Fibroblast of villous mesenchyme (primary cell): ENCODE measurements around the gene SERPINB10. TPM values are rescaled to one million over a fixed set of nuclear protein-coding genes. Genes with fewer than 3 reads are reported as not detected.
"Not testable (repeated sequence)": the region's sequence is repeated elsewhere in the genome, so short reads cannot be mapped to it uniquely, and the experiment has no call there.

Experiments
- DNase-seq: peaks from one replicate; pipeline ENCODE4 v3.0.0-alpha.2; 2010; ENCODE audit warnings: low read depth
- H3K4me3 ChIP-seq: 2 replicates; pipeline ENCODE4 v1.5.1; 2011; ENCODE audit warnings: low read depth, mild to moderate bottlenecking, low read length
- CTCF ChIP-seq: IDR thresholded peaks from 2 replicates; pipeline ENCODE4 v1.5.1; 2012; ENCODE audit warnings: low read depth, mild to moderate bottlenecking, low read length; ENCODE audit not compliant: insufficient read depth
- total RNA-seq: library from RNA; depleted of rRNA; stranded (reverse); fragments of >200 nt; gene quantifications from 2 replicates; pipeline ENCODE4 v1.2.3, GENCODE V29; 2012

Gene SERPINB10
- total RNA-seq, 1 donor, result not detected

DNA sequence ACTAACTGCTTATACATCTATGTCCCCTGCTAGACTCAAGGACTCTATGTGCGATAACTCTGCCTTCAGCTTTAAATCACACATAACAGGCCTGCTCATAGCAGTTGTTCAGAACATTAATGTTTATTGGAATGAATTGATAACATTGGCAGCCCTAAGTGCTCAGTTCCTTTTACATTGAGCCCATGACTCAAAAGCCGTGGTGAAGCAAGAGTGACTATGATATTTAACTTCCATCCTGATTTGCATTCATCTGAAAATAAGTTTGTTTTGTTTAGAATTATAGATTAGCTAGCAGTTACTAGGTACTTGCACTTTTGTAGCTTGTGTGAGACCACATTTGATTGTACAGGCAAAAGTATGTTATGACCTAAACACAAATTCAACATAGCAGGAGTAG, 14.3 kb downstream of the SERPINB10 start:
- no peak overlapping the region for H3K4me3 ChIP-seq
- no peak for TF ChIP-seq CTCF
- DNase-seq, result no peak

DNA sequence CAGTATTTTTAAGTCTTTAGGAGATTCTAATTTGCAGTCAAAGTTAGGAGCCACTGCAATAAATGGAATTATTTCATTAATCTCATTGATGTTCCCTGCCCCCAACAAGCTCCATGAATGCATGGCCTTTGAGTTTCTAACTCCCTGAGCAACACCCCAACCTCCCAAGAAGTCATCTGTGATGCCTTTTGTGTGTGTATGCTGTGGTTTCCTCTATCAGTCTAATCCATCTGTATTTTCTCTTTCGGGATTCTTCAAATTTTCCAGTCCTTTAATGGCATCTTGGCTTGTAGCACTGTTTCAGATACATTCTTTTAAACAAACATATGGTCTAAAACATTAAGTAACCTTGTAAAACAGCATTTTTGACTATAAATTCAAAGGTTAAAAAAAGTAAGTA, 16.8 kb downstream of the SERPINB10 start:
- no peak for TF ChIP-seq CTCF
- H3K4me3 ChIP-seq, result no peak overlapping the region
- DNase-seq, result peak; percentile 80

GRCh38 chr18:63928331-63928730, 20.6 kb downstream of the SERPINB10 start:
- no peak for TF ChIP-seq CTCF
- no peak overlapping the region for H3K4me3 ChIP-seq
- no peak for DNase-seq

- not testable (repeated sequence) for DNase-seq, H3K4me3 ChIP-seq
Observed at GRCh38 chr18:63929369-63929768, 21.6 kb downstream of the SERPINB10 start.

DNA sequence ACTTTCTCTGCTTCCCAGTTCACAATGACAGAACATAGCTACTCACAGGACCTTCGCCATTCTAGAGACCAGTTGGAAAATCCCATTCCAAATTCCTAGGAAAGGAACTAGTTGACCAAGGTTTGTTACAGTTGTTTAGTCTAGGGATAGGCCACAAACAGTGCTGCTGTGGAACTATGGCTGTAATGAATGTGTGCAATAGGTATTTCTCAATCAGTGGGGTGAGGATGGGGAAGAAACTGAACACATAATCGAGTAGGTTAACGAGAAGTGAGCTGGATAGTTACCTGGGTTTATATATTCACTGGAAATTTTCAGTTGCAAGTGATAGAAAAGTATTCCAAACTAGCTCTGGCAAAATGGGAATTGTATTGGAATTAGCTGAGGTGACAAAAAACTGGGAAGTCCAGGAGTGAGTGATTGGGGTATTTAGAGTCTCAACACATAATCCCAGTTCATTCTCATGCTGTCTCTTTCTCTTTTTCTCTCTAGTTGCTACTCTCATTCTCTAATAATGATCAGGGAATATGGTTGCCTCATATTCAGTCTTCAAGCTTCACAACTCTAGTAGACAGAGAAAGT, 23.1 kb downstream of the SERPINB10 start:
- DNase-seq, result no peak

GRCh38 chr18:63936156-63936931, 28.6 kb downstream of the SERPINB10 start:
- peak overlapping the region; percentile 69 for H3K4me3 ChIP-seq
- peak; percentile 82 for TF ChIP-seq CTCF
- peak; percentile 72 for DNase-seq

More for the DNA sequence above, 23.1 kb downstream of the SERPINB10 start:
- no peak for TF ChIP-seq CTCF
- no peak overlapping the region for H3K4me3 ChIP-seq

DNA sequence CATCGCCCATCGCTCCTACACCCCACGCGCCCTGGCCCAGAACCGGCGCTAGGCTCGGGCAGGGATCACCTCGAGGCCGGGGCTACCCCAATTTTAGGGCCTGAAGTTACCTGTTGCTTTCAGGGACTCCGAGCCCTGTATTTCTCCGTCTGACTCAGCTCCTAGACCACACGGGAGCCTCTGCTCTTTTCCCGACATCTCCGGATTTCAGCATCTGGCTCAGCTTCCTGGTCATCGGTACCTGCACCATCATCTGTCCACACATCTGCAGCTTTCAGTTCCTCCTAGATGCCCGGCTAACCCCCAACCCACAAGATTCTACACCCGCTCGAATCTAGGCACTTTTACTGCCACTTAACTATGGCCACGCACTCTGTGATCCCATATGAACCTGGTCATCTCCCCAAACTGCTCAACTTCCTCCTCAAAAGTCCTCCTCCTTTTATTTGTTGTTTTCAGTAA, 29.2 kb downstream of the SERPINB10 start:
- TF ChIP-seq CTCF, result no peak
- H3K4me3 ChIP-seq, result peak overlapping the region; percentile 69
- no peak for DNase-seq
